Endodermal cell (in vitro differentiated cells): ENCODE data around the gene MBTPS2. TPM values are rescaled to one million over a fixed set of nuclear protein-coding genes. Genes with fewer than 3 reads are reported as not detected.
A peak's percentile ranks its signal among the peaks of the same experiment; 100 is the strongest.

Experiments used
- DNase-seq: peaks from one replicate; pipeline ENCODE4 v3.0.0-alpha.2; 2017
- H3K27ac ChIP-seq: 2 replicates; pipeline ENCODE4 v1.5.1; 2013; ENCODE audit warnings: mild to moderate bottlenecking, low read depth, low read length, moderate library complexity
- H3K27me3 ChIP-seq: 2 replicates; pipeline ENCODE4 v1.6.1; 2013; ENCODE audit warnings: mild to moderate bottlenecking, low read length, moderate library complexity; ENCODE audit not compliant: insufficient read depth, control insufficient read depth, poor library complexity, severe bottlenecking
- H3K36me3 ChIP-seq: 2 replicates; pipeline ENCODE4 v1.7.0; 2013; ENCODE audit warnings: mild to moderate bottlenecking, low read length, moderate library complexity; ENCODE audit not compliant: control insufficient read depth, insufficient read depth
- H3K4me1 ChIP-seq: one replicate; pipeline ENCODE4 v1.7.0; 2013; ENCODE audit warnings: low read length; ENCODE audit not compliant: control insufficient read depth, insufficient read depth
- H3K4me3 ChIP-seq: 2 replicates; pipeline ENCODE4 v1.5.1; 2013; ENCODE audit warnings: mild to moderate bottlenecking, low read length, moderate library complexity
- H3K9ac ChIP-seq: 2 replicates; pipeline ENCODE4 v1.6.1; 2013; ENCODE audit warnings: mild to moderate bottlenecking, low read length, moderate library complexity; ENCODE audit not compliant: poor library complexity, severe bottlenecking; ENCODE audit errors: extremely low read depth
- H3K9me3 ChIP-seq: 2 replicates; pipeline ENCODE4 v1.6.1; 2013; ENCODE audit warnings: mild to moderate bottlenecking, low read length, moderate library complexity; ENCODE audit not compliant: control insufficient read depth
- H3K27ac Mint-ChIP-seq: 2 replicates; pipeline ENCODE4 v1.8.0; 2020; ENCODE audit warnings: mixed read lengths
- H3K27me3 Mint-ChIP-seq: 2 replicates; pipeline ENCODE4 v1.8.0; 2021; ENCODE audit warnings: mild to moderate bottlenecking, mixed read lengths; ENCODE audit not compliant: insufficient read depth
- H3K36me3 Mint-ChIP-seq: 2 replicates; pipeline ENCODE4 v1.8.0; 2020; ENCODE audit warnings: low read depth, mixed read lengths
- H3K4me1 Mint-ChIP-seq: 2 replicates; pipeline ENCODE4 v1.8.0; 2020; ENCODE audit warnings: mixed read lengths
- H3K4me3 Mint-ChIP-seq: 2 replicates; pipeline ENCODE4 v1.8.0; 2020; ENCODE audit warnings: mild to moderate bottlenecking, moderate library complexity, mixed read lengths
- H3K9me3 Mint-ChIP-seq: 2 replicates; pipeline ENCODE4 v1.8.0; 2020; ENCODE audit warnings: mild to moderate bottlenecking, mixed read lengths
- WGBS, 2 experiments: methylation state at CpG; one replicate each; pipeline versions ENCODE4 v1.1.5 to v1.1.7; 2013; ENCODE audit warnings: missing lambda C conversion rate in 2 of 2, mixed read lengths in 1 of 2; ENCODE audit not compliant: insufficient coverage in 1 of 2, insufficient read length in 1 of 2; 5-methylcytosine and 5-hydroxymethylcytosine counted together
- total RNA-seq, 2 donors: library from RNA; stranded (reverse); fragmentation: NEBNext Ultra II Directional in 1 of 2; extraction: Animal tissue kit (Norgen Biotek cat#: 25700) in 1 of 2; gene quantifications; 2 replicates in 1 of 2; 3 replicates in 1 of 2; pipeline ENCODE4 v1.2.1, GENCODE V29; 2021
- TF ChIP-seq, protein P1 (sequence below): fragments of 200-600 bp; sonication (generic); conservative IDR thresholded peaks from 2 replicates; pipeline ENCODE4 v1.5.0; 2021; ENCODE audit warnings: antibody characterized with exemption, mild to moderate bottlenecking

MBTPS2 gene
- total RNA-seq, 2 donors from 2014 or later: 12.6 to 13.6 TPM

DNA sequence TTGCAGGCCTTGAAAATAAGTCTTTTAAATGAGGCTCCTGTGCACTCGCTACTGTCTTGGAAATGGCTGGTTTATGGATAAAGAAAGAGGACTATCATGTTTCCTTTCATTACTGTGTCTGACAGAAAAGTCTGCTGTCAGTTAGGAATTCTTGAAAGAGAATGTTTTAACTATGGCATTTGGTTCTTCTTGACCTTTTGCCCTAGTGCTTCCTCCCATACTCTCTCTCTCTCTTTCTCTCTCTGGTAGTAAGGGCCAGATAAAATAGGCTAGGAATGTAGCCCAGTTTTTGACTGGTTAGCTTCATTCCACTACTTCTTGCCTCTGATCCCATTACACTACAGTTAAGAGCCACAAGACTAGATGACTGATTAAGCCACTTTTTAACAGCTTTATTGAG, 46.2 kb downstream of the MBTPS2 start:
- Histone ChIP-seq H3K4me3 (no peak overlapping the region), H3K9me3 (no peaks in the 10 kb centered on the region), H3K36me3 (no peaks in the 10 kb centered on the region), H3K4me1 (no peaks in the 10 kb centered on the region), H3K9ac (no peak overlapping the region), H3K27ac (peak overlapping the region; percentile 87), H3K27me3 (no peaks in the 10 kb centered on the region)
- H3K27me3 Mint-ChIP-seq: no peaks in the 10 kb centered on the region
- DNase-seq: no peak
- H3K27ac Mint-ChIP-seq: no peak overlapping the region
- H3K36me3 Mint-ChIP-seq: no peaks in the 10 kb centered on the region
- TF ChIP-seq, protein P1, sequence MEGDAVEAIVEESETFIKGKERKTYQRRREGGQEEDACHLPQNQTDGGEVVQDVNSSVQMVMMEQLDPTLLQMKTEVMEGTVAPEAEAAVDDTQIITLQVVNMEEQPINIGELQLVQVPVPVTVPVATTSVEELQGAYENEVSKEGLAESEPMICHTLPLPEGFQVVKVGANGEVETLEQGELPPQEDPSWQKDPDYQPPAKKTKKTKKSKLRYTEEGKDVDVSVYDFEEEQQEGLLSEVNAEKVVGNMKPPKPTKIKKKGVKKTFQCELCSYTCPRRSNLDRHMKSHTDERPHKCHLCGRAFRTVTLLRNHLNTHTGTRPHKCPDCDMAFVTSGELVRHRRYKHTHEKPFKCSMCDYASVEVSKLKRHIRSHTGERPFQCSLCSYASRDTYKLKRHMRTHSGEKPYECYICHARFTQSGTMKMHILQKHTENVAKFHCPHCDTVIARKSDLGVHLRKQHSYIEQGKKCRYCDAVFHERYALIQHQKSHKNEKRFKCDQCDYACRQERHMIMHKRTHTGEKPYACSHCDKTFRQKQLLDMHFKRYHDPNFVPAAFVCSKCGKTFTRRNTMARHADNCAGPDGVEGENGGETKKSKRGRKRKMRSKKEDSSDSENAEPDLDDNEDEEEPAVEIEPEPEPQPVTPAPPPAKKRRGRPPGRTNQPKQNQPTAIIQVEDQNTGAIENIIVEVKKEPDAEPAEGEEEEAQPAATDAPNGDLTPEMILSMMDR: no peak
- WGBS, 2 experiments: 43 to 93% methylated on average over 1 of the region's 1 CpG
- H3K9me3 Mint-ChIP-seq: no peaks in the 10 kb centered on the region
- peaks cover 5% of the 10 kb centered on the region for H3K4me1 Mint-ChIP-seq
- no peak overlapping the region for H3K4me3 Mint-ChIP-seq

DNA sequence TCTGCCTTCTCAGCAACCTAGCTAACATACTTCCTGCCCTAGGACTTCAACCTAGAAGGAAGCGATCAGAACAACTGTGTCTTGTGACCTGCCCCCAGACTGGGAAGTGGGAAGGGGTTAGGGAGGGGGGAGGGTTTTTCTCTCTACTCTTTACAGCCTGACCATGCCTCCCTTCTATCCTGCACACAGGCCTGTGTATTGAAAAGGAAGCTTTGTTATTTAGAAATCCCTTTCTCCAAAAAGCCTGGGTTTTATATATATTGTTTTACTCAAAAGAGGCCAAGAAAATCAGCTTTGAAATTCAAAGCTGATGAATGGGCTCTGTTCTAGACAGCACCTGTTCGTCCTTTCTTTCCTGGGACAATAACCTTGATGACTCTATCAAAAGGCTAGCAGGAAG, 65.9 kb downstream of the MBTPS2 start:
- Histone ChIP-seq H3K36me3 (no peaks in the 10 kb centered on the region), H3K9me3 (no peaks in the 10 kb centered on the region), H3K4me1 (no peaks in the 10 kb centered on the region), H3K27me3 (no peaks in the 10 kb centered on the region), H3K27ac (peak overlapping the region; percentile 87), H3K9ac (no peak overlapping the region), H3K4me3 (no peak overlapping the region)
- Mint-ChIP-seq H3K36me3 (peaks cover 6% of the 10 kb centered on the region), H3K27ac (peak overlapping the region; percentile 29), H3K9me3 (no peaks in the 10 kb centered on the region), H3K4me1 (no peaks in the 10 kb centered on the region), H3K4me3 (no peak overlapping the region), H3K27me3 (no peaks in the 10 kb centered on the region)
- WGBS, 2 experiments: 72% methylated on average over 1 of the region's 2 CpGs; no CpG with 5 or more reads in 1 of the 2 experiments
- TF ChIP-seq, protein P1: no peak
- no peak for DNase-seq

DNA sequence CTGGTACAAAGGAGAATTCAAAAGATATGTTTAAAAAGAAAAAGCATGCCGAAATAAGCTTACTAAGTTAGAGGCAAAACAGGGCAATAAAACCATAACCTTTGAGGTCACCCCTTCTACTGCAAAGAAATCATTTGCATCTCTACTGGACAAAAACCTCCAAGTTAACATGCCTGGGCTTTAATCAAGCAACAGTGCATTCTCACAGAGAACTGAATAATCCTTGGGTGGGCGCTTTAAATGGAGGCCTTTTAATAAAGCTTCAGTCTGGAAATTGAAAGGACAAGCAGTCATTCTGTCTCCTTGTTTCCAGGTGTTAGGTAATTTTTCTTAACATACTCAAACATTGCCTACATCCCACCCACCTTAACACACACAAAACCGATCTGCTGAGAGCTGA, 66.5 kb downstream of the MBTPS2 start:
- no peaks in the 10 kb centered on the region for H3K27me3 ChIP-seq
- Mint-ChIP-seq H3K4me3 (no peak overlapping the region), H3K4me1 (no peaks in the 10 kb centered on the region), H3K36me3 (peaks cover 6% of the 10 kb centered on the region), H3K27me3 (no peaks in the 10 kb centered on the region), H3K9me3 (no peaks in the 10 kb centered on the region), H3K27ac (no peak overlapping the region)
- no peak overlapping the region for H3K4me3 ChIP-seq
- no peak for DNase-seq
- no peak overlapping the region for H3K9ac ChIP-seq
- 95% methylated on average over 2 of the region's 3 CpGs; no CpG with 5 or more reads in 1 of the 2 experiments for WGBS, 2 experiments
- peak overlapping the region; percentile 87 for H3K27ac ChIP-seq
- TF ChIP-seq, protein P1: no peak
- H3K4me1 ChIP-seq: no peaks in the 10 kb centered on the region
- no peaks in the 10 kb centered on the region for H3K9me3 ChIP-seq
- no peaks in the 10 kb centered on the region for H3K36me3 ChIP-seq
